HG02884 (cell line): ENCODE measurements around the gene ZBTB38.

Experiments used
- ATAC-seq: cut with Tn5 transposase; IDR thresholded peaks from one replicate; pipeline ENCODE4 v1.9.1; 2021; ENCODE audit warnings: mild to moderate bottlenecking, moderate library complexity; ENCODE audit not compliant: unreplicated experiment

Gene ZBTB38

GRCh38 chr3:141384575-141384974 lies 16.3 kb downstream of the ZBTB38 start:
- no peak for ATAC-seq

GRCh38 chr3:141385406-141386125 lies 17.3 kb downstream of the ZBTB38 start:
- ATAC-seq, result no peak

GRCh38 chr3:141386126-141386488 lies 17.8 kb downstream of the ZBTB38 start:
- no peak for ATAC-seq

- ATAC-seq, result no peak
These were observed 18.4 kb downstream of the ZBTB38 start for GRCh38 chr3:141386611-141387111.

- no peak for ATAC-seq
These were observed 19.2 kb downstream of the ZBTB38 start for GRCh38 chr3:141387516-141387915.

- no peak for ATAC-seq
These were observed 20.1 kb downstream of the ZBTB38 start for GRCh38 chr3:141388395-141388794.

GRCh38 chr3:141388823-141389621 lies 20.7 kb downstream of the ZBTB38 start:
- peak; percentile 42 for ATAC-seq

- no peak for ATAC-seq
These were observed 21.4 kb downstream of the ZBTB38 start for GRCh38 chr3:141389703-141390102.

GRCh38 chr3:141390747-141391146 lies 22.4 kb downstream of the ZBTB38 start:
- no peak for ATAC-seq

GRCh38 chr3:141391298-141391990 lies 23.1 kb downstream of the ZBTB38 start:
- ATAC-seq, result no peak

GRCh38 chr3:141391991-141392316 lies 23.6 kb downstream of the ZBTB38 start:
- no peak for ATAC-seq

- no peak for ATAC-seq
These were observed 24.1 kb downstream of the ZBTB38 start for GRCh38 chr3:141392416-141392815.

GRCh38 chr3:141392897-141393734 lies 24.8 kb downstream of the ZBTB38 start:
- no peak for ATAC-seq

GRCh38 chr3:141393735-141394076 lies 25.4 kb downstream of the ZBTB38 start:
- ATAC-seq, result no peak

- ATAC-seq, result no peak
These were observed 26.3 kb downstream of the ZBTB38 start for GRCh38 chr3:141394560-141394959.

- ATAC-seq, result no peak
These were observed 26.8 kb downstream of the ZBTB38 start for GRCh38 chr3:141395005-141395589.

- ATAC-seq, result no peak
These were observed 29.7 kb downstream of the ZBTB38 start for GRCh38 chr3:141397996-141398395.

GRCh38 chr3:141399200-141399599 lies 30.9 kb downstream of the ZBTB38 start:
- ATAC-seq, result no peak

- ATAC-seq, result no peak
These were observed 32.0 kb downstream of the ZBTB38 start for GRCh38 chr3:141400073-141400971.

GRCh38 chr3:141401095-141401494 lies 32.8 kb downstream of the ZBTB38 start:
- ATAC-seq, result no peak
